Skeletal muscle satellite cell (primary cell): ENCODE data around the gene FGGY.
A peak's percentile ranks its signal among the peaks of the same experiment; 100 is the strongest.
"Not testable (repeated sequence)": the region's sequence is repeated elsewhere in the genome, so short reads cannot be mapped to it uniquely, and the experiment has no call there.

Experiments
- H3K27me3 ChIP-seq: 2 replicates; pipeline ENCODE4 v1.7.0; 2013; ENCODE audit warnings: low read length; ENCODE audit not compliant: control insufficient read depth, insufficient read depth
- H3K36me3 ChIP-seq: 2 replicates; pipeline ENCODE4 v1.7.0; 2013; ENCODE audit warnings: mild to moderate bottlenecking, control low read depth, low read length; ENCODE audit not compliant: insufficient read depth
- H3K4me1 ChIP-seq: 2 replicates; pipeline ENCODE4 v1.7.0; 2013; ENCODE audit warnings: low read length; ENCODE audit not compliant: control insufficient read depth, insufficient read depth
- H3K4me2 ChIP-seq: 2 replicates; pipeline ENCODE4 v1.7.0; 2013; ENCODE audit warnings: mild to moderate bottlenecking, low read length
- H3K4me3 ChIP-seq: 2 replicates; pipeline ENCODE4 v1.7.0; 2013; ENCODE audit warnings: low read length
- H3K9ac ChIP-seq: 2 replicates; pipeline ENCODE4 v1.7.0; 2013; ENCODE audit warnings: mild to moderate bottlenecking, low read depth, low read length, moderate library complexity
- H3K9me3 ChIP-seq: replicated peaks from 2 replicates; pipeline ENCODE4 v1.7.0; 2013; ENCODE audit warnings: mild to moderate bottlenecking, control low read depth, low read length

The FGGY gene

DNA sequence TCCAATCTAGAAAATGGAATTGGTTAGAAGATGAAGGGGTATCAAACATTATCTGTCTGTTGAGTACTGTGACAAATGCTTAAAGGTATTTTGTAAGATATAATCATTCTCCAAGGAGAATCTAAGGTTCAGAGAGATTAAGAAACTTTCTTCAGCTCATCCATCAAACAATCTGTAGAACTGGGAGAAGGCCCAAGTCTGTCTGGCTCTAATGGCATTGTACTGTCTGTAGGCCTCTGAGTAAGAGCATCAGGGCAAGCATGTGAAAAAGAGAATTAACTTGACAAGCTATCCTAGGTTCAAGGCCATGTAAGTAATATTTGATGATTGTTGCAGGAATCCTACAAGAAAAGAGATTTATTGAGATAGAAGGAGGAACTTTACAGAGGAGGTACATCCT lies 5.3 kb upstream of the FGGY start:
- Histone ChIP-seq H3K4me3 (no peak overlapping the region), H3K9ac (no peak overlapping the region), H3K27me3 (no peaks in the 10 kb centered on the region), H3K9me3 (no peaks in the 10 kb centered on the region), H3K4me2 (no peak overlapping the region), H3K36me3 (no peaks in the 10 kb centered on the region), H3K4me1 (peaks cover 6% of the 10 kb centered on the region)

DNA sequence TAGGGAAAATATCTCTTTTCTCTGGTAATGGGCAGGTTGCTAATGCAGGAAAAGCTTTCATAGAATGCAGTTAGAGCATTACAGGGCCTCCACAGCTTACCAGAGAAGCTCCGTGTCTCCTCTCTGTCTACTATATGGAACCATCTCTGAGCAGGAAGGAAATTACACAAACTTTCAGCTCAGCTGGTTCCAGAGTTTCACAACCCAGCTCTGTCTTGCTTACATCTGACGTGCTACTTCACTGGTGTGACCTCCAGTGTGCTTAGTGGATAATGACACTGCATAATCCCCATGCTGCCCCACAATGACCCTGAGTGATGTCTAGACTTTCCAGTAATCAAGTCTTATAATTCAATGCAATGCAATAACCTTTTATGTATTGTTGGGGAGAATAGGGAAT lies 4.3 kb upstream of the FGGY start:
- no peaks in the 10 kb centered on the region for H3K36me3 ChIP-seq
- H3K4me1 ChIP-seq: peaks cover 7% of the 10 kb centered on the region
- no peaks in the 10 kb centered on the region for H3K9me3 ChIP-seq
- no peaks in the 10 kb centered on the region for H3K27me3 ChIP-seq
- H3K4me3 ChIP-seq: no peak overlapping the region
- H3K9ac ChIP-seq: no peak overlapping the region
- no peak overlapping the region for H3K4me2 ChIP-seq

DNA sequence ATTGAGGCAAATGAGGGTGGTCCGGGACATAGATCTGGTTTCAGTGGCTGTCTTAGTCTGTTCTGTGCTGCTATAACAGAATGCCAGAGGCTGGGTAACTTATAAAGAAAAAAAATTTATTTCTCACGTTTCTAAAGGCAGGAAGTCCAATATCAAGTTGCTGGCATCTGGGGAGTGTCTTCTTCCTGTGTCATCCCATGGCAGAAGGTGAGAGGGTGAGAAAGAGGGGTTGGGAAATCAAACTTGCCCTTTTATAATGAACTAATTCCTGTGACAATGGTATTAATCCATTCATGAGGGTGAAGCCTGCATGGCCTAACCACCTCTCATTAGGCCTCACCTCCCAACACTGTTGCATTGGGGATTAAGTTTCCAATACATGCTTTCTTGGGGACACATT lies 3.7 kb upstream of the FGGY start:
- H3K9ac ChIP-seq: no peak overlapping the region
- no peaks in the 10 kb centered on the region for H3K36me3 ChIP-seq
- H3K4me3 ChIP-seq: no peak overlapping the region
- H3K4me2 ChIP-seq: no peak overlapping the region
- H3K27me3 ChIP-seq: no peaks in the 10 kb centered on the region
- peaks cover 13% of the 10 kb centered on the region for H3K4me1 ChIP-seq
- no peaks in the 10 kb centered on the region for H3K9me3 ChIP-seq

- Histone ChIP-seq H3K36me3 (no peaks in the 10 kb centered on the region), H3K4me3 (no peak overlapping the region), H3K9ac (no peak overlapping the region), H3K4me2 (no peak overlapping the region), H3K4me1 (peaks cover 16% of the 10 kb centered on the region), H3K27me3 (no peaks in the 10 kb centered on the region), H3K9me3 (no peaks in the 10 kb centered on the region)
Measured at GRCh38 chr1:59293849-59294248, 3.0 kb upstream of the FGGY start.

- no peaks in the 10 kb centered on the region for H3K9me3 ChIP-seq
- no peak overlapping the region for H3K4me3 ChIP-seq
- H3K4me1 ChIP-seq: peaks cover 16% of the 10 kb centered on the region
- H3K36me3 ChIP-seq: no peaks in the 10 kb centered on the region
- no peaks in the 10 kb centered on the region for H3K27me3 ChIP-seq
- no peak overlapping the region for H3K9ac ChIP-seq
- H3K4me2 ChIP-seq: no peak overlapping the region
Measured at GRCh38 chr1:59294423-59294822, 2.5 kb upstream of the FGGY start.

- peak overlapping the region; percentile 83 for H3K4me2 ChIP-seq
- H3K4me1 ChIP-seq: peaks cover 16% of the 10 kb centered on the region
- peak overlapping the region; percentile 71 for H3K4me3 ChIP-seq
- no peaks in the 10 kb centered on the region for H3K27me3 ChIP-seq
- H3K36me3 ChIP-seq: no peaks in the 10 kb centered on the region
- H3K9ac ChIP-seq: peak overlapping the region; percentile 73
- no peaks in the 10 kb centered on the region for H3K9me3 ChIP-seq
Measured at GRCh38 chr1:59295618-59296017, 1.3 kb upstream of the FGGY start.

DNA sequence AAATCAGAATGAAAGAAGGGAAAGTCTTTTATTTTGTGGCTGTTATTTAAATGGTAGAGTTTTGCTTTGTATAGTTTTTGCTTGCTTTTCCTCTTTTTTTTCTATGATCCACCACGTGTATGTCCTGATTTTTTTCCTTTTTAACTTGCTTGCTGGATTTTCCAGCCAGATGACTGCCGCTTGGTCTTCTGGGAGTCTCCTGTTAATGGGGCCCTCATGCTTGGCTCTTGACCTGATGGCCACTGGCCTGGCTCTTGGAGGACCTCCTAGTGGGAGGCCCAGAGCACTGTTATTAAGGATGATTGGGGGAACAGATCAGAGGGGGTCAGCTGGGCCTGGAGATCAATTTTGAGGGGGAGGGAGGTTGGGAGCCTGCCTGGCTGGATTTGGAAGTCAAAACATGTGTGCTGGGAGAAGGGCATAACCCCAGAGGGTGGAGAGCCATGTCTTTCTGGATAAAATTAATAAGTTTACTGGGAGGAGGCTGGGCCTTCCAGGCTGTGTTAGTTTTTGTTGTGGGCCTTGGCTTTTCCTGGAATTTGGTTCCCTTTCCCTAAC lies 1.2 kb downstream of the FGGY start:
- peak overlapping the region; percentile 11 for H3K9ac ChIP-seq
- peak overlapping the region; percentile 99 for H3K4me2 ChIP-seq
- peaks cover 16% of the 10 kb centered on the region for H3K4me1 ChIP-seq
- no peaks in the 10 kb centered on the region for H3K36me3 ChIP-seq
- no peaks in the 10 kb centered on the region for H3K9me3 ChIP-seq
- H3K4me3 ChIP-seq: no peak overlapping the region
- no peaks in the 10 kb centered on the region for H3K27me3 ChIP-seq

GRCh38 chr1:59298710-59299346 lies 1.9 kb downstream of the FGGY start:
- Histone ChIP-seq H3K27me3 (no peaks in the 10 kb centered on the region), H3K9me3 (no peaks in the 10 kb centered on the region), H3K36me3 (no peaks in the 10 kb centered on the region)

GRCh38 chr1:59299670-59300069 lies 2.8 kb downstream of the FGGY start:
- H3K27me3 ChIP-seq, H3K9ac ChIP-seq, H3K9me3 ChIP-seq, H3K36me3 ChIP-seq, H3K4me2 ChIP-seq, H3K4me3 ChIP-seq: not testable (repeated sequence)
- peaks cover 16% of the 10 kb centered on the region for H3K4me1 ChIP-seq

More at GRCh38 chr1:59298710-59299346, 1.9 kb downstream of the FGGY start:
- Histone ChIP-seq H3K9ac (no peak overlapping the region), H3K4me1 (peaks cover 16% of the 10 kb centered on the region), H3K4me3 (no peak overlapping the region), H3K4me2 (no peak overlapping the region)

DNA sequence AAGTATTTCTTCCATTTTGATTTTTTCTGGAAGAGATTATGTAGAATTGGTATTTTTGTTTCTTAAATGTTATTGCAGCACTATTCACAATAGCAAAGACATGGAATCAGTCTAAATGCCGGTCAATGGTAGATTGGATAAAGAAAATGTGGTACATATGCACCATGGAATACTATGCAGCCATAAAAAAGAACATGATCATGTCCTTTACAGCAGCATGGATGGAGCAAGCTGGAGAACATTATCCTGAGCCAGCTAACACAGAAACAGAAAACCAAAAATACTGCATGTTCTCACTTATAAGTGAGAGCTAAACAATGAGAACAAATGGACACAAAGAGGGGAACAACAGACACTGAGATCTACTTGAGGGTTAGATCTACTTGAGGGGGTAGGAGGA lies 5.4 kb downstream of the FGGY start:
- H3K27me3 ChIP-seq: no peaks in the 10 kb centered on the region

GRCh38 chr1:59302871-59303270 lies 6.0 kb downstream of the FGGY start:
- Histone ChIP-seq H3K4me3 (no peak overlapping the region), H3K9me3 (peaks cover 4% of the 10 kb centered on the region), H3K27me3 (no peaks in the 10 kb centered on the region), H3K9ac (no peak overlapping the region), H3K36me3 (no peaks in the 10 kb centered on the region), H3K4me1 (peaks cover 6% of the 10 kb centered on the region), H3K4me2 (no peak overlapping the region)

More for the DNA sequence above, 5.4 kb downstream of the FGGY start:
- Histone ChIP-seq H3K9me3 (peaks cover 4% of the 10 kb centered on the region), H3K9ac (no peak overlapping the region), H3K4me1 (peaks cover 9% of the 10 kb centered on the region), H3K4me3 (no peak overlapping the region), H3K4me2 (no peak overlapping the region), H3K36me3 (no peaks in the 10 kb centered on the region)

DNA sequence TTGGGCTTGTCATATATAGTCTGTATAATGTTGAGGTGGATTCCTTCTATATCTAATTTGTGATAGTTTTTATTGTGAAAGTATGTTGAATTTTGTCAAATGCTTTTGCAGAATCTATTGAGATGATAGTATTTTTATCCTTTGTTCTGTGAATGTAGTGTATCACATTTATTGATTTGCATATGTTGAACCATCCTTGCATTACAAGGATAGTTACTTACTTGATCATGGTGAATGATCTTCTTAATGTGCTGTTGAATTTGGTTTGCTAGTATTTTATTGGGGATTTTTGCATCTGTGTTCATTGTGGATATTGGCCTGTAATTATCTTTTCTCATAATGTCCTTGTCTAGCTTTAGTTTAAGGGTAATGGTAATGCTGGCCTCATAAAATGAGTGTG lies 8.3 kb downstream of the FGGY start:
- H3K36me3 ChIP-seq: no peaks in the 10 kb centered on the region

More for the DNA sequence above, 8.3 kb downstream of the FGGY start:
- no peak overlapping the region for H3K4me2 ChIP-seq
- peaks cover 8% of the 10 kb centered on the region for H3K4me1 ChIP-seq
- no peak overlapping the region for H3K4me3 ChIP-seq
- H3K9ac ChIP-seq: no peak overlapping the region
- peaks cover 4% of the 10 kb centered on the region for H3K9me3 ChIP-seq
- no peaks in the 10 kb centered on the region for H3K27me3 ChIP-seq
